GM12878 (cell line): Measurements from ENCODE around the gene TNRC6C. TPM values are rescaled to one million over a fixed set of nuclear protein-coding genes. Genes with fewer than 3 reads are reported as not detected.

Experiments
- BMI1 ChIP-seq: fragments of 450-650 bp; IDR thresholded peaks from 2 replicates; pipeline ENCODE4 v1.6.1; 2016; ENCODE audit warnings: mild to moderate bottlenecking, moderate library complexity, borderline replicate concordance
- CBFB ChIP-seq: IDR thresholded peaks from 2 replicates; pipeline ENCODE4 v1.6.1; 2016; ENCODE audit warnings: antibody characterized with exemption, low read depth
- CHD4 ChIP-seq: fragments of 200-600 bp; sonication (generic); IDR thresholded peaks from 2 replicates; pipeline ENCODE4 v1.6.1; 2016; ENCODE audit warnings: mild to moderate bottlenecking
- DPF2 ChIP-seq: fragments of 450-650 bp; IDR thresholded peaks from 2 replicates; pipeline ENCODE4 v1.6.1; 2017; ENCODE audit warnings: mild to moderate bottlenecking
- EGR1 ChIP-seq, 2 experiments: IDR thresholded peaks; 1 replicate in 1 of 2; 2 replicates in 1 of 2; pipeline ENCODE4 v1.6.1; 2011 to 2012; ENCODE audit warnings: low read depth in 2 of 2, low read length in 2 of 2, borderline replicate concordance in 1 of 2, mild to moderate bottlenecking in 1 of 2, moderate library complexity in 1 of 2
- EP300 ChIP-seq, 2 experiments: fragments of 150-350 bp in 1 of 2; IDR thresholded peaks; 2 replicates each; pipeline ENCODE4 v1.6.1; 2011 to 2012; ENCODE audit warnings: low read depth in 2 of 2, low read length in 2 of 2, borderline replicate concordance in 1 of 2, improper control_type of control experiment in 1 of 2, inconsistent platforms in 1 of 2; ENCODE audit not compliant: control insufficient read depth in 1 of 2
- EZH2 ChIP-seq: IDR thresholded peaks from 2 replicates; pipeline ENCODE4 v1.6.1; 2012; ENCODE audit warnings: low read depth, mild to moderate bottlenecking, control low read depth, inconsistent platforms, low read length, borderline replicate concordance; ENCODE audit not compliant: control insufficient read depth
- GATAD2B ChIP-seq: fragments of 450-650 bp; conservative IDR thresholded peaks from 2 replicates; pipeline ENCODE4 v1.6.1; 2017; ENCODE audit warnings: low read depth, mild to moderate bottlenecking, moderate library complexity
- HDGF ChIP-seq: fragments of 450-650 bp; IDR thresholded peaks from 2 replicates; pipeline ENCODE4 v1.6.1; 2016; ENCODE audit warnings: antibody characterized with exemption
- IRF4 ChIP-seq: IDR thresholded peaks from 2 replicates; pipeline ENCODE4 v1.6.1; 2011; ENCODE audit warnings: low read depth, low read length
- JUNB ChIP-seq: IDR thresholded peaks from 2 replicates; pipeline ENCODE4 v1.6.1; 2016; ENCODE audit warnings: antibody characterized with exemption, mild to moderate bottlenecking
- NFXL1 ChIP-seq: fragments of 450-650 bp; IDR thresholded peaks from 2 replicates; pipeline ENCODE4 v1.6.1; 2017; ENCODE audit warnings: antibody characterized with exemption, mild to moderate bottlenecking, borderline replicate concordance
- POLR2AphosphoS2 ChIP-seq: IDR thresholded peaks from 2 replicates; pipeline ENCODE4 v1.6.1; 2011; ENCODE audit warnings: low read depth, mild to moderate bottlenecking, low read length, improper control_type of control experiment, moderate library complexity
- POU2F2 ChIP-seq: IDR thresholded peaks from 3 replicates; pipeline ENCODE4 v1.6.1; 2011; ENCODE audit warnings: low read depth, mild to moderate bottlenecking, low read length, borderline replicate concordance
- SMAD5 ChIP-seq: IDR thresholded peaks from 2 replicates; pipeline ENCODE4 v1.6.1; 2016; ENCODE audit warnings: antibody characterized with exemption, low read depth
- SMC3 ChIP-seq: IDR thresholded peaks from 2 replicates; pipeline ENCODE4 v1.6.1; 2011; ENCODE audit warnings: low read length, improper control_type of control experiment, borderline replicate concordance
- STAT1 ChIP-seq: fragments of 450-650 bp; conservative IDR thresholded peaks from 2 replicates; pipeline ENCODE4 v1.6.1; 2014; ENCODE audit warnings: antibody characterized with exemption, mild to moderate bottlenecking
- WRNIP1 ChIP-seq: IDR thresholded peaks from 2 replicates; pipeline ENCODE4 v1.6.1; 2011; ENCODE audit warnings: low read depth, low read length, improper control_type of control experiment, borderline replicate concordance
- YY1 ChIP-seq: IDR thresholded peaks from 2 replicates; pipeline ENCODE4 v1.6.1; 2011; ENCODE audit warnings: low read depth, mild to moderate bottlenecking, low read length
- polyA plus RNA-seq, 11 experiments: library from polyadenylated mRNA; depleted of rRNA in 4 of 11; unstranded in 6 of 11; stranded (reverse) in 5 of 11; fragments of >200 nt; fragmentation: Nextera tagmentation in 4 of 11; fragmentation: Illumina TruSeq in 1 of 11; extraction: Ambion mirVana in 4 of 11; extraction: Trizol in 1 of 11; gene quantifications; 1 replicate in 1 of 11; 2 replicates in 10 of 11; pipeline versions ENCODE4 v1.2.1 to v1.2.3, GENCODE V29; 2011 to 2016; ENCODE audit warnings: inconsistent platforms in 2 of 11, missing spikeins in 2 of 11, low read depth in 1 of 11
- total RNA-seq, 4 experiments: library from RNA; depleted of rRNA in 3 of 4; stranded (reverse); fragments of >200 nt in 3 of 4; fragmentation: Illumina TruSeq in 1 of 4; extraction: Trizol in 1 of 4; gene quantifications; 2 replicates each; pipeline versions ENCODE4 v1.2.1 to v1.2.3, GENCODE V29; 2013 to 2021
- TF ChIP-seq, protein P1 (sequence below): fragments of 450-650 bp; conservative IDR thresholded peaks from 2 replicates; pipeline ENCODE4 v1.6.1; 2017; ENCODE audit warnings: mild to moderate bottlenecking, moderate library complexity

TNRC6C gene
- total and polyA plus RNA-seq, 10 of the 15 experiments (the other 5 are each of a cell fraction or from before 2014, with no cell fraction given), result 0.40 to 6.1 (median 0.96) TPM

DNA sequence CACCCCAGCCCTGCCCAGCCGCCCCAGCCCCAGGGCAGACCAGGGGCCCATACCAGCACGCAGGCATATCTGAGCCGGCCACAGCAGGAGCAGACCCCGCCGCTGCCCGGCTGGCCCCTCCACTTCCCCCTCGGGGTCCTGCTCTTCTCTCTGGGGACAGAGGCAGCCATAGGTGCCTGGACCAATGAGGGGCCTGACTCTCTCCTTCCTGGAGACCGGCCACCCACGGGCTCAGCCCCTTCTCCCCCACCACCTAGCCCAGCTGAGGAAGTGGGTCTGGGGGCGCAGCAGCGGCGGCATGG is 166.3 kb downstream of the TNRC6C start (continued):
- no peak for TF ChIP-seq POLR2AphosphoS2
- TF ChIP-seq HDGF, result no peak
- TF ChIP-seq EZH2, result no peak
- no peak for TF ChIP-seq CHD4
- no peak for TF ChIP-seq SMAD5
- peak; percentile 65; the same call in 1 of the 2 replicates for TF ChIP-seq DPF2
- TF ChIP-seq, protein P1, sequence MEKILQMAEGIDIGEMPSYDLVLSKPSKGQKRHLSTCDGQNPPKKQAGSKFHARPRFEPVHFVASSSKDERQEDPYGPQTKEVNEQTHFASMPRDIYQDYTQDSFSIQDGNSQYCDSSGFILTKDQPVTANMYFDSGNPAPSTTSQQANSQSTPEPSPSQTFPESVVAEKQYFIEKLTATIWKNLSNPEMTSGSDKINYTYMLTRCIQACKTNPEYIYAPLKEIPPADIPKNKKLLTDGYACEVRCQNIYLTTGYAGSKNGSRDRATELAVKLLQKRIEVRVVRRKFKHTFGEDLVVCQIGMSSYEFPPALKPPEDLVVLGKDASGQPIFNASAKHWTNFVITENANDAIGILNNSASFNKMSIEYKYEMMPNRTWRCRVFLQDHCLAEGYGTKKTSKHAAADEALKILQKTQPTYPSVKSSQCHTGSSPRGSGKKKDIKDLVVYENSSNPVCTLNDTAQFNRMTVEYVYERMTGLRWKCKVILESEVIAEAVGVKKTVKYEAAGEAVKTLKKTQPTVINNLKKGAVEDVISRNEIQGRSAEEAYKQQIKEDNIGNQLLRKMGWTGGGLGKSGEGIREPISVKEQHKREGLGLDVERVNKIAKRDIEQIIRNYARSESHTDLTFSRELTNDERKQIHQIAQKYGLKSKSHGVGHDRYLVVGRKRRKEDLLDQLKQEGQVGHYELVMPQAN, result no peak
- TF ChIP-seq POU2F2, result no peak
- TF ChIP-seq SMC3, result no peak
- TF ChIP-seq EGR1 (IDR thresholded peaks at IDR 0.05; ENCODE audit: borderline replicate concordance in 1 of 2, low read depth in 2 of 2, low read length in 2 of 2), result 0 out of 3 replicates have a peak, but pooled peaks of 1 of the 2 experiments have one; percentile 10
- TF ChIP-seq JUNB, result no peak
- no peak for TF ChIP-seq STAT1
- TF ChIP-seq NFXL1, result no peak
- TF ChIP-seq YY1, result no peak
- no peak for TF ChIP-seq EP300 (IDR thresholded peaks at IDR 0.05; ENCODE audit: borderline replicate concordance in 1 of 2, control insufficient read depth in 1 of 2, low read depth in 2 of 2, low read length in 2 of 2)
- no peak for TF ChIP-seq IRF4
- no peak for TF ChIP-seq WRNIP1
- TF ChIP-seq GATAD2B, result 0 out of 2 replicates have a peak, but pooled peaks have one; percentile 19
- no peak for TF ChIP-seq CBFB
- no peak for TF ChIP-seq BMI1
